Natural killer cell treated with Interleukin-12 subunit alpha and Interleukin-12 subunit beta and Interleukin-15 and Interleukin-18, amount 100 ng/mL, for 72 hours (primary cell): ENCODE measurements around the gene AKR1B15. TPM values are rescaled to one million over a fixed set of nuclear protein-coding genes. Genes with fewer than 3 reads are reported as not detected.
"Not testable (repeated sequence)": the region's sequence is repeated elsewhere in the genome, so short reads cannot be mapped to it uniquely, and the experiment has no call there.

ENCODE experiments used
- ATAC-seq, 2 donors: fragments of 150-1000 bp; cut with Tn5 transposase in 1 of 2; sonication (Bioruptor Pico), chemical (Tn5 transposase) in 1 of 2; 2 replicates each; pipeline ENCODE4 v1.10.0; 2021
- DNase-seq: peaks from one replicate; pipeline ENCODE4 v3.0.0; 2022; ENCODE audit warnings: low spot score
- H3K27ac Mint-ChIP-seq, 2 donors: 1 replicate in 1 of 2; 2 replicates in 1 of 2; pipeline ENCODE4 v1.8.0; 2022; ENCODE audit warnings: mixed read lengths in 2 of 2, mild to moderate bottlenecking in 1 of 2, moderate library complexity in 1 of 2
- H3K27me3 Mint-ChIP-seq, 2 donors: 1 replicate in 1 of 2; 2 replicates in 1 of 2; pipeline ENCODE4 v1.8.0; 2022; ENCODE audit warnings: mixed read lengths in 2 of 2
- H3K36me3 Mint-ChIP-seq: one replicate; pipeline ENCODE4 v1.8.0; 2022; ENCODE audit warnings: mixed read lengths
- H3K4me1 Mint-ChIP-seq, 2 donors: 1 replicate in 1 of 2; 2 replicates in 1 of 2; pipeline ENCODE4 v1.8.0; 2022; ENCODE audit warnings: low read depth in 2 of 2, mixed read lengths in 2 of 2, mild to moderate bottlenecking in 1 of 2
- H3K4me3 Mint-ChIP-seq: one replicate; pipeline ENCODE4 v1.8.0; 2022; ENCODE audit warnings: mixed read lengths
- H3K9me3 Mint-ChIP-seq: 2 replicates; pipeline ENCODE4 v1.8.0; 2022; ENCODE audit warnings: mixed read lengths
- total RNA-seq, 2 donors: library from RNA; stranded (reverse); gene quantifications; one replicate each; pipeline ENCODE4 v1.2.3, GENCODE V29; 2022

Gene AKR1B15
- total RNA-seq, 2 donors from 2014 or later: not detected

DNA sequence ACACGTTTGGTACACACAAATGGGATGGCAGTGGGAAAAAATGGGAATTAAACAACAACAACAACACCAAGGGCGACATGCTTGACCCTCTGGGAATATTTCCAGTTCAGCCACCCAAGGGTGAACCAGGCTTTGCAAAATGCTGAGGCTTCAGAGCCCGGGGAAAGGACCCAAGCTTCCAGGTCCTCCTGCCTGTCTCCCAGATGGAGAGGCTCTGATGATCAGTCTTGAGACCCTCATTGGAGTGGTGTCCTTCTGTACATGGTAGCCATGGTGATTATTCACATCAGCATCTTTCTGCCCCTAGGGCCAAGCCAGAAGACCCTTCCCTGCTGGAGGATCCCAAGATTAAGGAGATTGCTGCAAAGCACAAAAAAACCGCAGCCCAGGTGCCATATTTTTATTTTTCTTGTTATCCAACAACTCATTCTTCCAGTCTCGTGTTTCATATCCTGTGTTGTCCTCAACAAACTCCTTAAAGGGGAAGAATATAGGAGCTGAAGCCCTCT lies 11.6 kb upstream of the AKR1B15 start:
- H3K36me3 Mint-ChIP-seq, H3K4me3 Mint-ChIP-seq, H3K27ac Mint-ChIP-seq, H3K9me3 Mint-ChIP-seq, ATAC-seq, H3K4me1 Mint-ChIP-seq, DNase-seq: not testable (repeated sequence)
- peaks cover 10 to 19% of the 10 kb centered on the region in 2 donors for H3K27me3 Mint-ChIP-seq

DNA sequence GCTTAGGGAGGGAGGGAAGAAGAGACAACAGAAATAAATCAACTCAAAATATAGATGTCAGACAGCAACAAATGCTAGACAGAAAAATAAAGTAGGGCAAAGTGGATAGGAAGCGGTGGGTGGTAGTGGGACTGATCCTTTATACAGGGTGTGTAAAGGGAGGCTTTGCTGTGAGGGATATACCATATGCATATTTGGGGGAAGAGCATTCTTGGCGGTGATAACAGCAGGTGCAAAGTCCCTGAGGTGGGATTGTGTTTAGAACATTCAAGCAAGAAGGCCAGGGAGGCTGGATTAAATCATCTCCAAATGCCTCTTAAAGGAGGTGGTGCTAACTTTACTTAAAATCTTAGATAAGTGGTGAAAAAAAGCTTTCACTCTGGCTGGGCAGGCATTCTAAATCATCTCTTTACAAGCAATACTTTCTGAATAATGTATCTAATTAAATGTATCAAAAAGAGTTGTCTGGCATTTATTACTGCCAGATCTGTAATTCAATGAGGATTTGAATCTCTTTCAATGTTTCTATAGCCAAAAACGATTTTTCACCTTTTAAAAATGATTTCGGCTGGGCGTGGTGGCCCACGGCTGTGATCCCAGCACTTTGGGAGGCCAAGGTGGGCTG lies 9.4 kb upstream of the AKR1B15 start:
- no peak overlapping the region for H3K27ac Mint-ChIP-seq
- DNase-seq (no peak), ATAC-seq (no peak)
- H3K4me3 Mint-ChIP-seq: no peak overlapping the region
- H3K27me3 Mint-ChIP-seq: peaks cover 15 to 20% of the 10 kb centered on the region in 2 donors
- no peaks in the 10 kb centered on the region for H3K4me1 Mint-ChIP-seq
- no peaks in the 10 kb centered on the region for H3K36me3 Mint-ChIP-seq
- H3K9me3 Mint-ChIP-seq: no peaks in the 10 kb centered on the region

DNA sequence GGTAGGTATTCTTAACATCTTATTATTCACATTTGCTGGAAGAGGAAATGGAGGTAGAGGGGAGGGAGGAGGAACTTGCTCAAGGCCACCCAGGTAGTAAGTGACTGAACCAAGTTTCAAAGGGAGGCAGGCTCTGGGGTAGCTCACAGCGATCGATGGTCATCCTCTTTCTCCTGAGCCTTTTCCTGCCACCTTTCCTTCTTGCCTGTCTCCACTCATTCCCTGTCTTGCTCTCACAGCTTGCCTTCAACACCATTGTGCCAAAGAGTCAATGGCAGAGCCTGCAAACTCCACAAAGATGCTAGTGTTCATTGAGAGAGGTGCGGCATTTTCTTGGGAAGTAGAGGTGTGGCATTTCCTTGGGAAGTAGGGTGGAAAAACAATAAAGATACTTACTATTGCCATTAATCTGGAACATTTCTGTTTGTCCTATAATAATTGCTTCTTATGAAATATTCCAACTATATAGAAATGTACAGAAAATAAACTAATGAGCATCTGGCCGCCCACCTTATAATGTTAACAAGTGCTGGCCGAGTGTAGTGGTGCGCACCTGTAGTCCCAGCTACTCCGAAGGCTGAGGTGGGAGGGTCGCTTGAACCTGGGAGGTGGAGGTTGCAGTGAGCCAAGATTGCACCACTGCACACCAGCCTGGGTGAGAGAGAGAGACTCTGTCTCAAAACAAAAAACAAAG lies 7.3 kb upstream of the AKR1B15 start:
- not testable (repeated sequence) for ATAC-seq, H3K36me3 Mint-ChIP-seq, H3K9me3 Mint-ChIP-seq, H3K4me3 Mint-ChIP-seq, H3K27ac Mint-ChIP-seq, DNase-seq, H3K4me1 Mint-ChIP-seq
- peaks cover 21 to 31% of the 10 kb centered on the region in 2 donors for H3K27me3 Mint-ChIP-seq

DNA sequence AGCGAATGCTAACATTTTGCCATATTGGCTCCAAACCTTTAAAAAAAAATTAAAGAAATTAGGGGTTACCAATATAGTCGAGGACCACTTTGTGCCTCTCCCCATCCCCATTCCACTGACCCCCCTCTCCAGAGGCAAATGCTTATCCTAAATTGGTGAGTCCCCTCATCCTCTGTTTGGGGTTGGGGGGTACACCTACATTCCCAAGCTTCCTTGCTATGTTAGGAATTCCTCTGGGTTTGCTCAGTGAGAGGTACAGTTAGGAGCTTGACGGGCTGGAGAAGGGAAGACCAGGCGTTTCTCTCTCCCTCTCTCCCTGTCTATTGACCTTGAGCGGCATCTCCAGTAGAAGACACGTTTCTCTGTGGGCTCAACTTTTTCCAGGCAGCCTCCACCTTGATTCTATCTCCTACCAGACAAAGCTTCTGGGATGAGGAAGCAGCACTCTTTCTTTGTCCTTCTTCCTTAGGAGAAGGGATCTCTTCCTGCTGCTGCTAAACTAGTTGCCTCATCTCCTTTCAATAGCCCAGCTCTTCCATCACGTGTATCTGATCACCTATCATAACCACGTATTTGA lies 6.6 kb upstream of the AKR1B15 start:
- no peak for DNase-seq
- ATAC-seq: no peak
- Mint-ChIP-seq H3K4me1 (no peaks in the 10 kb centered on the region), H3K36me3 (no peaks in the 10 kb centered on the region), H3K27me3 (peaks cover 21 to 31% of the 10 kb centered on the region in 2 donors), H3K27ac (no peak overlapping the region), H3K9me3 (no peaks in the 10 kb centered on the region), H3K4me3 (no peak overlapping the region)

DNA sequence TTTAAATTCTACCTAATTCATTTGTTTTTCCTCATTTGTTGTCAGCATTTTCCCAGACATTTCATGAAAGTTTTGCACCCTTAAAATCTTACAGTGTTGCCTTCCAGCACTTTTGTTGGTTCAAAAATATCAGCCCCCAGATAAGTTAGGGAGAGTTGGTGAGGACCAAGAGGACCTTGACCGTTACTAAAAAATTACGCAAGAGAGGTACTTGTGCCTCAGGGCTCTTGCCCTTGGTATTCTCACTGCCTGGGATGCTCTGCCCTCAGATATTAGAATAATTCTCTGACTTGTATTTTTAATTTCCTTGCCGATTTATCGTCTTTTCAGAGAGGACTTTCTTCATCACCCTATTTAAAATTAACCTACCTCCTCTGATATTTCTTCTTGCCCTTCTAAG lies 3.5 kb upstream of the AKR1B15 start:
- ATAC-seq (no peak), DNase-seq (no peak)
- Mint-ChIP-seq H3K36me3 (no peaks in the 10 kb centered on the region), H3K27me3 (peaks cover 14 to 42% of the 10 kb centered on the region in 2 donors), H3K4me1 (peaks cover 0 to 6% of the 10 kb centered on the region in 2 donors), H3K27ac (no peak overlapping the region), H3K4me3 (no peak overlapping the region), H3K9me3 (no peaks in the 10 kb centered on the region)

DNA sequence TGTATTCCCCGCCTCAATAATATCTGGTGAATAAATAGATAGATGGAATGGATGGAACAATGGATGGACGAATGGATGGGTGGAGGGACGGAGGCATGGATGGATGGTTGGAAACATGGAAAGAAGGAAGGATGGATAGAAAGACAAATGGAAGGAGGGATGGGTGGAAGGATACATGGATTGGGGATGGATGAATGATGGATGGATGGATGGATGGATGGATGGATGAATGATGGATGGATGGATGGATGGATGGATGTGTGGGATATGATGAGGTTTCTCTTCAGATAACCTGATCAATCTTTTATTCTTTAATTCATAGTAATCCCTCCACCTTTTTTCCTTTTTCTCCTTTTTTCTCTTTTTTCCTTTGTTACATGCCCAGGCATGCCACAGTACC lies 3.0 kb upstream of the AKR1B15 start:
- Mint-ChIP-seq H3K4me1 (peaks cover 0 to 6% of the 10 kb centered on the region in 2 donors), H3K36me3 (no peaks in the 10 kb centered on the region), H3K27ac (no peak overlapping the region)

DNA sequence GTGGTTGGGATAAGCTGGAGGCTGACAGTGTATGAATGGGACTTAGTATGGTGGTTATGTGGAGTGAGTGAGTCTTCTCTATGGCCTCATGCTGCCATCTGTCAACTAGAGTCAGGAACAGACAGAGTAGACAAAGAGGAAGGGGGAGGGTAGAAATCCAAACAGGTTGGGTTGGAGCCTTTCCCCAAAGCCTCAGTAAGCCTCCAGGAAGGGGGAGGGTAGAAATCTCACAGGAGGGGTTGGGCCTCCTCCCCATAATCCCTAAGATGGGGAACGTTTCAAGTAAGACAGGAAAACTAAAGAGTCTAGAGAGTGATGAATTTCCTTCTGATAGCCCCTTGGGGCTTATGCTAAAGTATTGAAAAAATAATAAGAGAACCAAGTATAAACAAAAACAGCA lies 2.0 kb upstream of the AKR1B15 start:
- Mint-ChIP-seq H3K36me3 (no peaks in the 10 kb centered on the region), H3K27me3 (peaks cover 19 to 43% of the 10 kb centered on the region in 2 donors), H3K4me3 (no peak overlapping the region), H3K9me3 (no peaks in the 10 kb centered on the region), H3K4me1 (peaks cover 0 to 6% of the 10 kb centered on the region in 2 donors), H3K27ac (no peak overlapping the region)
- DNase-seq: no peak
- ATAC-seq: no peak

More for the DNA sequence above, 3.0 kb upstream of the AKR1B15 start:
- Mint-ChIP-seq H3K9me3 (no peaks in the 10 kb centered on the region), H3K27me3 (peaks cover 15 to 42% of the 10 kb centered on the region in 2 donors), H3K4me3 (no peak overlapping the region)
- ATAC-seq: no peak
- no peak for DNase-seq

DNA sequence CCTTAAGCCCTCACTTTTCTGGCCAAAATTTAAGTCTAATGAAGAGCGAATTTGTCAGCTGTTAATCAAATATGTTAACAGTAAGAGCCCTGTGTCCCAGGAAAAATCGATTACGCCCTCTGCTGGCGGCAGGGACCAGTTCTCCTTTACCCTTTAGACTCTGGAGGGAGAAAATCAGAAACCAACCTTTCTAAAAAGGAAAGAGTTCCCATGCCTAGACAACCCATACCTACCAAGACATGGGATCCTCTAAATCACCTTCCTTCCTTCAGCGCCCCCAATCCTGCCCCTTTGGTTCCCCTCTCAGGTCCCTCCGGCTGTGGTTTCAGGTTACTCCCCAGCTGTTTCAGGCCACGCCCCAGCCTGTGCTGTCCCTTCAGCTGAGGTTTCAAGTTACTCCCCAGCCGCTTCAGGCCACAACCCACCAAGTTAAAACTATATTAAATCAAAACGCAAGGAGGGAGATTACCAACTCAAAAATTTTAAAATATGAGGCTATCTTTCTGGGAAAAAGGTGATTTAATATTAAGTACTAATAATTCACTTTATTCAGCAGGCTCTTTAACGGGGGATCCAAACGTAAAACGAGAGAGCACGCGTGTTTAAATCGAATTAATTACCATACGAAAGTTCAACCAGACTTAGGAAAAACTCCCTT lies 1.4 kb upstream of the AKR1B15 start:
- Mint-ChIP-seq H3K4me3 (no peak overlapping the region), H3K9me3 (no peaks in the 10 kb centered on the region), H3K4me1 (peaks cover 0 to 6% of the 10 kb centered on the region in 2 donors), H3K27me3 (peaks cover 19 to 43% of the 10 kb centered on the region in 2 donors), H3K27ac (no peak overlapping the region), H3K36me3 (no peaks in the 10 kb centered on the region)
- ATAC-seq (peak in 1 of 2 donors; percentile 73), DNase-seq (peak; percentile 72)

DNA sequence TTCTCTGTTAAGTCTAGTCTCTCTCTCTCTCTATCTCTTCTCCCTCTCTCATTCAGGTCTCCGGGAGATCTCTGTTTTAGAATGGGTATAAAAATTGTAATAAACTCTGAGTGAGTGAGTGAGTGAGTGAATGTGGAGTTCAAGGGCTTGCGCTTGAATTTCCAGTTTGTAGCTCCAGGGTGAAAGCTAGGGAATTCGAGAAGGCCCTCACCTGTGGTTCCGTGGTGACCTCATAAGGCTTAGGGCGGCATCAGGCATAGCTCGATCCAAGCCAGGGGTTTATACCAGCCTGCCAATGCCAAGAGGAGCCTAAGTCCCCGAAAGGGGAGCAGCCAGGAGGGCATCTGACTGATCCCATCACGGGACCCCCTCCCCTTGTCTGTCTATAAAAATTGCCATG lies 456 bp downstream of the AKR1B15 start:
- no peaks in the 10 kb centered on the region for H3K9me3 Mint-ChIP-seq
- no peak for DNase-seq
- peaks cover 0 to 6% of the 10 kb centered on the region in 2 donors for H3K4me1 Mint-ChIP-seq
- no peak overlapping the region for H3K4me3 Mint-ChIP-seq
- H3K27me3 Mint-ChIP-seq: peaks cover 14 to 34% of the 10 kb centered on the region in 2 donors
- H3K27ac Mint-ChIP-seq: no peak overlapping the region
- no peak for ATAC-seq
- H3K36me3 Mint-ChIP-seq: no peaks in the 10 kb centered on the region

DNA sequence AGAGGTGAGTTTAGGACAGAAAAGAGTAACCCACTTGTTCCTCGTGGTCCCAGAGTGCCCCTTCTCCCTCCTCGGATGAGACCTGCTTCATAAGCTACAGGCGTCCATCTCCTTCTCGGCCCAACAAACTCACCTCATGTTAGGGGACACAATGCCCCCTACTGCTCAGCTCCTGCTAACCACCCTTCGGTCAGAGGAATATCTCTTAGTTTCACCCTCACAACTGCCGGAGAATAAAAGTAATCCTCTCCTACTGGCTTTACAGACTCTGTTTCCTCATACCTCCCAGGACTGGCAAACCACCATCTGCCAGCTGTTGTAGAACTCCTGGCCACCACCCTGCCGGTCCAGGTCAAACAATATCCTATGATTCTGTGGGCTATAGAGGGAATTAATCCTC lies 3.2 kb downstream of the AKR1B15 start:
- Mint-ChIP-seq H3K4me1 (peaks cover 0 to 6% of the 10 kb centered on the region in 2 donors), H3K27me3 (peaks cover 9 to 23% of the 10 kb centered on the region in 2 donors), H3K27ac (no peak overlapping the region), H3K4me3 (no peak overlapping the region), H3K36me3 (no peaks in the 10 kb centered on the region), H3K9me3 (no peaks in the 10 kb centered on the region)
- no peak for ATAC-seq
- no peak for DNase-seq

DNA sequence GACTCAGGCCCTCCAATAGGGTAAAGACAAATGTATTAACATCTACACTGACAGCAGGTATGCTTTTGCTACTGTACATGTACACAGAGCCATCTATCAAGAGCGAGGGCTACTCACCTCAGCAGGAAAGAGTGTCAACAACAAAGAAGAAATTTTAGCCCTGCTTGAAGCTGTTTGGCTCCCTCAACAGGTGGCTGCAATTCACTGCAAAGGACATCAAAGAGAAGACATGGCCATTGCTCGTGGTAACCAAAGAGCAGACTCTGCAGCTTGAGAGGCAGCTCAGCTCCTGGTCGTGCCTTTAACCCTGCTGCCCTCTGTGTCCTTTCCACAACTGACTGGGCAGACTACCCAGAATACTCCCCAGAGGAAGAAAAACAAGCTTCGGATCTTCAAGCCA lies 5.1 kb downstream of the AKR1B15 start:
- Mint-ChIP-seq H3K27me3 (peaks cover 12 to 16% of the 10 kb centered on the region in 2 donors), H3K27ac (no peak overlapping the region), H3K9me3 (no peaks in the 10 kb centered on the region), H3K4me3 (no peak overlapping the region), H3K36me3 (no peaks in the 10 kb centered on the region), H3K4me1 (peaks cover 0 to 3% of the 10 kb centered on the region in 2 donors)
- no peak for DNase-seq
- no peak for ATAC-seq

DNA sequence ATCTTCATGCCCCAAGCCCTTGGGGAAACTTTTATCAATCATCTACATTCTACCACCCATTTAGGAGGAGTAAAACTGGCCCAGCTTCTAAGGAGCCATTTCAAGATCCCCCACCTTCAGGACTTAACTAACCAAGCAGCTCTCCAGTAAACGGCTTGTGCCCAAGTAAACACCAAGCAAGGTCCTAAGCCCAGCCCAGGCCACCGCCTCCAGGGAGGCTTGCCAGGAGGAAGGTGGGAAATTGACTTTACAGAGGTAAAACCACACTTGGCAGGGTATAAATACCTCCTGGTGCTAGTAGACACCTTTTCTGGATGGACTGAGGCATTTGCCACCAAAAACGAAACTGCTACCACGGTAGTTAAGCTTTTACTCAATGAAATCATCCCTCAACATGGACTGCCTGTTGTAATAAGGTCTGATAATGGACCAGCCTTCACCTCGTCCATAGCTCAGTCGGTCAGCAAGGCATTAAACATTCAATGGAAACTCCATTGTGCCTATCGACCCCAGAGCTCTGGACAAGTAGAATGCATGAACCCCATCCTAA lies 5.6 kb downstream of the AKR1B15 start:
- Mint-ChIP-seq H3K4me3 (no peak overlapping the region), H3K4me1 (no peaks in the 10 kb centered on the region), H3K36me3 (no peaks in the 10 kb centered on the region), H3K27ac (no peak overlapping the region), H3K9me3 (no peaks in the 10 kb centered on the region), H3K27me3 (peaks cover 12 to 16% of the 10 kb centered on the region in 2 donors)
- DNase-seq (no peak), ATAC-seq (no peak)

DNA sequence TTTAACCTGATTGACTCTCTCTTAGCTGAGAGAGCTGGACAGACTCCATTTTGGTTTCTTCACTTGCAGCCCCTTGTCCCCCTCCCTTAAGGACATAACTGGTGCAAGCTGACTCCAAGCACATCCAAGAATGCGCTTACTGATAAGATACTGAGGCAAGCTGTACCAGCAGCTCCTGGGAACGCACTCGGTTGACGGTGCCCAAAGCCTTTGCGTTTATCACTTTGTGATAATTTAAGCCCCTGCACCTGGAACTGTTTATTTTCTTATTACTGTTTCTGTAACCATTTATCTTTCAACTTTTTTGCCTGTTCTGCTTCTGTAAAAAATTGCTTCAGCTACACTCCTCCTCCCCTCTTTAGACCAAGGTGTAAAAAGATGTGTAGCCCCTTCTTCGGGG lies 8.5 kb downstream of the AKR1B15 start:
- Mint-ChIP-seq H3K27me3 (peaks cover 0 to 6% of the 10 kb centered on the region in 2 donors), H3K4me1 (peaks cover under 1 to 5% of the 10 kb centered on the region in 2 donors), H3K9me3 (no peaks in the 10 kb centered on the region), H3K36me3 (peaks cover under 1% of the 10 kb centered on the region), H3K4me3 (no peak overlapping the region), H3K27ac (no peak overlapping the region)
- DNase-seq (no peak), ATAC-seq (no peak)
